ENCODE measurements around the gene CBX3.
"Not testable (repeated sequence)": the region's sequence is repeated elsewhere in the genome, so short reads cannot be mapped to it uniquely, and the experiment has no call there.

The CBX3 gene

DNA sequence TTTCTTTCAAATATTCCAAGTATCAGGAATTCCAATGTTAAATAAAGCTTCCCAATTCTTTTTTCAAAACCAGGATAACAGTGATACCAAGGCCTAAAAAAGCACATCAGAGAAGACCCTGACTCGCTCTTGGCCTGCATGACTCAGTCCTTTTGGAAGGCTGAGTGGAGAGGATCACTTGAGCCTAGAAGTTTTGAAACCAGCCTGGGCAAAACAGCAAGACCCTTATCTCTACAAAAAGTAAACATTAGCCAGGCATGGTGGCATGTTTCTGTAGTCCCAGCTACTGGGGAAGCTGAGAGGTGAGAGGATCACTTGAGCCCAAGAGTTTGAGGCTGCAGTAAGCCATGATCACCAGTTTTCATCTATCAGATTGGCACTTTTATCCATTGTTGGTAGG lies 30.9 kb upstream of the CBX3 start:
- DNase-seq = no peak

DNA sequence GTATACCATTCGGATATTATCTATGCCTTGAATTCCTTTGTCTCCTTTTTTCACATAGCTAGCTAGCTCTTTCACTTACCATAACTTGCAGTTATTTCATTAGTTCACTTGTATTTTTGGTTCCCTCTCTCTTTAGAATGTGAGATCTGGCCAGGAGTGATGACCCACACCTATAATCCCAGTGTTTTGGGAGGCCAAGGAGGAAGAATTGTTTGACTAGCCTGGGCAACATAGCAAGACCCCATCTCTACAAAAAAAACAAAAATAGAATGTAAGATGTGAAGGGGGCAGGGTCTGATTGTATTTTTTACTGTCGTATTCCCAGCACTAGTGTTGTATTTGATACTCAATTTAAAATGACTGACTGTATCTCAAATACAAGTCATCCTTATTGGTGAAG lies 29.9 kb upstream of the CBX3 start:
- no peak for DNase-seq

GRCh38 chr7:26172048-26172447 lies 29.5 kb upstream of the CBX3 start:
- DNase-seq = no peak

DNA sequence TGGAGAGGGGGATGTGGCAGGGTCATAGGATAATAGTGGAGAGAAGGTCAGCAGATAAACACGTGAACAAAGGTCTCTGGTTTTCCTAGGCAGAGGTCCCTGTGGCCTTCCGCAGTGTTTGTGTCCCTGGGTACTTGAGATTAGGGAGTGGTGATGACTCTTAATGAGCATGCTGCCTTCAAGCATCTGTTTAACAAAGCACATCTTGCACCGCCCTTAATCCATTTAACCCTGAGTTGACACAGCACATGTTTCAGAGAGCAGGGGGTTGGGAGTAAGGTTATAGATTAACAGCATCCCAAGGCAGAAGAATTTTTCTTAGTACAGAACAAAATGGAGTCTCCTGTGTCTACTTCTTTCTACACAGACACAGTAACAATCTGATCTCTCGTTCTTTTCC lies 25.6 kb upstream of the CBX3 start:
- not testable (repeated sequence) for DNase-seq

DNA sequence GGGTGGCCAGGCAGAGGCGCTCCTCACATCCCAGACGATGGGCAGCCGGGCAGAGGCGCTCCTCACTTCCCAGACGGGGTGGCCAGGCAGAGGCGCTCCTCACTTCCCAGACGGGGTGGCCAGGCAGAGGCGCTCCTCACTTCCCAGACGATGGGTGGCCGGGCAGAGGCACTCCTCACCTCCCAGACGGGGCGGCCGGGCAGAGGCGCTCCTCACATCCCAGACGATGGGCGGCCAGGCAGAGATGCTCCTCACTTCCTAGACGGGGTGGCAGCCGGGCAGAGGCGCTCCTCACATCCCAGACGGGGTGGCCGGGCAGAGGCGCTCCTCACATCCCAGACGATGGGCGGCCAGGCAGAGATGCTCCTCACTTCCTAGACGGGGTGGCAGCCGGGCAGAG lies 24.8 kb upstream of the CBX3 start:
- not testable (repeated sequence) for DNase-seq

DNA sequence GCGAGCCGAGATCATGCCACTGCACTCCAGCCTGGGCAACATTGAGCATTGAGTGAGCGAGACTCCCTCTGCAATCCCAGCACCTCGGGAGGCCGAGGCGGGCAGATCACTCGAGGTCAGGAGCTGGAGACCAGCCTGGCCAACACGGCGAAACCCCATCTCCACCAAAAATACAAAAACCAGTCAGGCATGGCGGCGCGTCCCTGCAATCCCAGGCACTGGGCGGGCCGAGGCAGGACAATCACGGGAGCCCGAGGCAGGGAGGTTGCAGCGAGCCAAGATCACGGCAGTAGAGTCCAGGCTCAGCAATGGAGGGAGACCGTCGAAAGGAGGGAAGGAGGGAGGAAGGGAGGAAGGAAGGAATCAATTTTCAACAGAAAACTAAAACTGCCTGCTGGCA lies 24.3 kb upstream of the CBX3 start:
- DNase-seq = not testable (repeated sequence)

GRCh38 chr7:26178272-26178960 lies 23.1 kb upstream of the CBX3 start:
- DNase-seq = no peak

- DNase-seq = no peak
Observed at GRCh38 chr7:26179422-26179821, 22.1 kb upstream of the CBX3 start.

DNA sequence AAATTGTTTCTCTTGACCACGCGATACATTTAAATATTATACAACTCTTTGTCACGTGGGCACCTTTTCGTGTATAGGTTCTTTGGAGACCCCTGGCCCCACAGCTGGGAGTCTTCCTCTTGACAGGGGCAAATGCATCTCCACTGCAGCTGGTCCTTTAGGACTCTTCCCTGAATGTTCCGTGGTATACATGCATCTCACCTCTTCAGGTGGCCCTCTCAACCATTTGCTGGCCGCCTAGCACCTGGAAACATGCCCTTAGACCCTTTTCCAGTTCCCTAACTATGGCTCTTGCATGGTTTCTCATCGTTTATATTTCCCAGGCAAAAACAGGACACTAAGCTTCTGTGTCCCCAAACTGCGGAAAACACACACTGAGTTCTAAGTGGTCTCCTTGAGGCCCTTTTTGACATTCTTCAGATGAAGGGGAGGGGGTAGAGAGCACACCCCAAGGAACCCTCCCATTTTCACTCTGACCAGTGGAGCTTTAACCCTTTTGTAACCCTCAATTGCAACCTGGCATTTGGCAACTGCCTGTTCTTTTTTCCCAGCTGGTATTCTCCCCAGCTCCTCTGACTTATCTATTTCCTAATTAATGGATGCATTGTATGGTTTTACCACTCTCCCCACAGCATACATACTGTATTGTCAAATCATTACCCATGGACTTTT lies 21.6 kb upstream of the CBX3 start:
- no peak for DNase-seq

DNA sequence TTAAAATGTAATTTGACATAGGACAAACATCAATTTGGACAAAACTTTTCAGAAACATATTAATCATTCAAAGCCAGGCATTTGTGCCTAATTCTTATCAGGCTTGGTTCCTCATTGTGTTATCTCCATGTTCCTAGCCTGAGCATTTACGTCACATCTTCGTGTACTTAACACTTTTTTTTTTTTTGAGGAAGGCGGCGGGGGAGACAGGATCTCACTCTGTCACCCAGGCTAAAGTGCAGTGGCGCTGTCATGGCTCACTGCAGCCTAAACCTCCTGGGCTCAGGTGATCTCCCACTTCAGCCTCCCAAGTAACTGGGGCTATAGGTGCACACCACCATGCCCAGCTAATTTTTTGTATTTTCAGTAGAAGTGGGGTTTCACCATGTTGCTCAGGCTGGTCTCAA lies 20.8 kb upstream of the CBX3 start:
- DNase-seq = no peak

DNA sequence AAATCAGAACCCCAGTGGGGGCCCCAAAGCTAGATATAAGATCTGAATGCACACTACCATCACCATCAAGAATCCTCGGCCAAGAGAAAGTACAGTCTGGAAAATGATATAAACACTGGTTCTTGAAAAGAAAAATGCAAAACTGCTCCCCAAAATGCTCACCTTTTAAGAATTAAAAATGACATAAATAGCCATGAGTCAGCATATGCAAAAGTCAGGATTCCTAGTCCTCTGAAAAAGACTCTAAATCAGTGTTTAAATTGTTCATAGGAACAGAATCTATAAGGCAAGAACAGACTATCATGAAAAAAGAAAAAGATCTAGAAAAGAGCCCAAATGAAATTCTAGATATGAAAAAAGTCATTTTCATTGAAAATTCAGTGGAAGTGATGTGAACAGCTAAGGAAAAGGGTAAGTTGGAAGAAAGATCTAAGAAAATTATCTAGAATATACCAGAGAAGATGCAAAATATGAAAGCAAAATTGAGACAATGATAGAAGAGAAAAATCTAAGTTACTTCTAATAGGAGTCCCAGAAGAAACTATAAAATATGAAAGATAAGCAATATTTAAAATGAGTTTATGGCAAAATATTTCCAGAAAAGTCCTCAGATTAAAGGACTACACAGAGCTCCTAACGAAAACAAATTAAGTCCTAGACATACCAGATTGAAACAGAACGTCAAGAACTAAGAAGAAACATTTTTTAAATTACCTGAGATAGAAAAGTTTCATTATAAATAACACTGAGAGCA lies 19.9 kb upstream of the CBX3 start:
- no peak for DNase-seq

DNA sequence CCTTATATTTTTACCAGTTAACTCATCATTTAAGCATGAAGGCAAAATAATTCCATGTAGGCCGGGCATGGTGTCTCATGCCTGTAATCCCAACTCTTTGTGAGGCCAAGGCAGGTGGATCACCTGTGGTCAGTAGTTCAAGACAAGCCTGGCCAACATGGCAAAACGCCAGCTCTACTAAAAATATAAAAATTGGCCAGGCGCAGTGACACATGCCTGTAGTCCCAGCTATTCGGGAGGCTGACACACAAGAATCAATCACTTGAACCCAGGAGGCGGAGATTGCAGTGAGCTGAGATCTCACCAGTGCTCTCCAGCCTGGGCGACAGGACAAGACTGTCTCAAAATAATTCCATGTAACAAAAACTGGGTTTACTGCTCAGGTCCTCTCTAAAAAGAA lies 19.3 kb upstream of the CBX3 start:
- DNase-seq = no peak

- DNase-seq = no peak
Observed at GRCh38 chr7:26182706-26183105, 18.8 kb upstream of the CBX3 start.

DNA sequence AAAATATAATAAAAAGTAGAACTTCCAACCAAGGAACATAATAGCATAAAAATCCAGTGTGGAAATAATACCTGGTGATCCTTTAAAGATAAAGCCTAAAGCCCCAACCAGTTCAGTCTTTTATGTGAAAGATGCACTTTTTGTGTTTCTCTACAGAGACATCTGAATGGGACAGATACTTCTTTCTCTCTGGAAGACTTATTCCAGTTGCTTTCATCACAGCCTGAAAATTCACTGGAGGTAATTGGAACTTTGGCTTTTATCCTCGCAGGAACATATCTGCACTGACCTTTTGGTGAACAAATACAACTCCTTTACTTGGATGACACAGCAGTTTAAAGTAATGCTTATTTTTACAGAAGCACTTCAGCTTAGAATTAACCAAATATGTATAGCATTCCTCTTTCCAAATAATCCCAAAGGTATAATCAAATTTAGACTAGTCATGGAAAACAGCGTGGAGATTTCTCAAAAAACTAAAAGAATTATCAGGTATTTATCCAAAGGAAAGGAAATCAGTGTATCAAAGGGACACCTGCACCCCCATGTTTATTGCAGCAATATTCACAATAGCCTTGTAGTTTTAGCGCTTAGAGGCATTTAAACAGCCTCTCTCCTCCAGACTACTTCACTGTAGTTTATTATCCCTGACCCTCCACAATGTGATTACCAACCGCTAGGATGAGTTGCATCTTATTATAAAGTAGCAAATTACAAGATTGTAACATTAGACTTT lies 17.8 kb upstream of the CBX3 start:
- no peak for DNase-seq

DNA sequence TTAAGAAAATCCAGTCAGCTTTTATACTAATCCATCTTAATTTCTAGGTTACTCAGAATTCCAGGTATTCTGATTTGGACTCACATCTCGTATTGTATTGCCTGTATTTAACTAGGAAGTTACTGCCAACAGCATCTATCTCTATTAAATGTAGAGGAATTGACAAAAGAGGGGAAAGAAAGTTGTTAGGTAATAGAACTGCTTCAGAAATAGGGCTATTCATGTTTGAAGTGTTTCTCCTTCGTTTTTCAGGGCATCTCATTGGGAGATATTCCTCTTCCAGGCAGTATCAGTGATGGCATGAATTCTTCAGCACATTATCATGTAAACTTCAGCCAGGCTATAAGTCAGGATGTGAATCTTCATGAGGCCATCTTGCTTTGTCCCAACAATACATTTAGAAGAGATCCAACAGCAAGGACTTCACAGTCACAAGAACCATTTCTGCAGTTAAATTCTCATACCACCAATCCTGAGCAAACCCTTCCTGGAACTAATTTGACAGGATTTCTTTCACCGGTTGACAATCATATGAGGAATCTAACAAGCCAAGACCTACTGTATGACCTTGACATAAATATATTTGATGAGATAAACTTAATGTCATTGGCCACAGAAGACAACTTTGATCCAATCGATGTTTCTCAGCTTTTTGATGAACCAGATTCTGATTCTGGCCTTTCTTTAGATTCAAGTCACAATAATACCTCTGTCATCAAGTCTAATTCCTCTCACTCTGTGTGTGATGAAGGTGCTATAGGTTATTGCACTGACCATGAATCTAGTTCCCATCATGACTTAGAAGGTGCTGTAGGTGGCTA lies 17.1 kb upstream of the CBX3 start:
- not testable (repeated sequence) for DNase-seq

- no peak for DNase-seq
Observed at GRCh38 chr7:26185131-26185843, 16.3 kb upstream of the CBX3 start.

GRCh38 chr7:26185844-26186180 lies 15.7 kb upstream of the CBX3 start:
- no peak for DNase-seq

DNA sequence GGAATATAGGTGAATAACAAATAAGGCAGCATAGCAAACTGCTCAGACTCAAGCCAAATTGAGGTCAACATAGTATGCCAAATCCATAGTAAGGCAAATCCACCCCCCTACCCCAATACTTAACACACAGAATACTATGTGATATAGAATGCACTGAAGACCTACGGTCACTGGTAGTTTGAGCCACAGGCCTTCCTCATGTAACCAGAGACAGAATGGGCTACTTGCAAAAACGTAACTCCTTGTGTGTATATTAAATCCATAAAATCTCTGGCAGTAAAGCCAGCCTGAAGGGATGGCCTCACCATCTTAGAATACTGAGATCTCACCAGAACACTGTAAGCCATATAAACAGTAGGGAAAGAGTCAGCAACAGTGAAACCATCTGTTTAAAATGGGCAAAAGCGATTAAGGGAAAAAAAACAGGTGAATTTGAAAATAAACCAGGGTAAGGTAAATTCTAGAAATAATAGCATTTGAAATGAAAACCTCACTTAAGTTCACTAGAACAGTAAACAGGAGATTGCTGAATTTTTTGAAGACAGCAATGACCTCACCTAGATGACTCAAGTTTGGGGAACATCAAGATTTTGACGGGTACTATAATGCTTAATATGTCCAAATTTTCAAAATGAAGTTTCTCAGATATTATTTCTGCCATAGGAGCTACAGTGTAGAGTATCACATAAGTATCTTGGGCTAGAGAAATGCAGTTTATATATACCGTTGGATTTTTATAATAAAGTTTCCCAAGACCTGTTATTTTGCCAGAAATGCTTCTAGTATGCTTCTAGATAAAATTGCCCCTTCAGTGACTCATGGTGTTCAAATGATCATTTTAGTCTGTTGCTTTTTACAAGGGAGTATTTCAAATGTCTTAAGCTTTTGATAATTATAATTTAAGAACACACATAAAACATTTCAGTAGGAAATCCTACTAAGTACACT lies 14.9 kb upstream of the CBX3 start:
- no peak for DNase-seq

- DNase-seq = no peak
Observed at GRCh38 chr7:26187380-26188205, 14.0 kb upstream of the CBX3 start.
